CD4-positive, alpha-beta T cell (primary cell): ENCODE results near the gene NHS. TPM values are rescaled to one million over a fixed set of nuclear protein-coding genes. Genes with fewer than 3 reads are reported as not detected.

Experiments
- ATAC-seq: fragments of 200-7000 bp; cut with Tn5 transposase; one replicate; pipeline ENCODE4 v1.10.0; 2022; ENCODE audit warnings: mild to moderate bottlenecking; ENCODE audit not compliant: poor library complexity
- CTCF ChIA-PET: fragments of 350-600 bp; sonication (Branson Sonifier 250); formaldehyde crosslinking; loops from one replicate; lab custom pipeline; 2021; ENCODE audit warnings: antibody characterized with exemption, inconsistent platforms; lab: Charles Lee
- POLR2A ChIA-PET: fragments of 350-600 bp; sonication (Branson Sonifier 250); formaldehyde crosslinking; loops from one replicate; lab custom pipeline; 2021; ENCODE audit warnings: antibody characterized with exemption, inconsistent platforms; lab: Charles Lee
- DNase-seq, 14 experiments: peaks; one replicate each; pipeline ENCODE4 v3.0.0-alpha.2; 2013 to 2020; ENCODE audit warnings: mixed read lengths in 2 of 14
- H3K27ac ChIP-seq, 2 donors: one replicate each; pipeline versions ENCODE4 v1.5.1 to v1.7.0; 2013; ENCODE audit warnings: low read length in 2 of 2, low read depth in 1 of 2, mild to moderate bottlenecking in 1 of 2
- H3K27me3 ChIP-seq, 2 experiments: 1 replicate in 1 of 2; 2 replicates in 1 of 2; pipeline versions ENCODE4 v1.6.1 to v1.7.0; 2013; ENCODE audit warnings: low read length in 2 of 2, control low read depth in 1 of 2, mild to moderate bottlenecking in 1 of 2, moderate library complexity in 1 of 2; ENCODE audit not compliant: insufficient read depth in 2 of 2, control insufficient read depth in 1 of 2
- H3K36me3 ChIP-seq: one replicate; pipeline ENCODE4 v1.6.1; 2013; ENCODE audit warnings: low read length, control low read depth; ENCODE audit not compliant: insufficient read depth
- H3K4me1 ChIP-seq: one replicate; pipeline ENCODE4 v1.6.1; 2013; ENCODE audit warnings: low read length, control low read depth; ENCODE audit not compliant: insufficient read depth
- H3K4me3 ChIP-seq: one replicate; pipeline ENCODE4 v1.5.1; 2013; ENCODE audit warnings: mild to moderate bottlenecking, low read length, moderate library complexity
- H3K9me3 ChIP-seq, 2 experiments: 1 replicate in 1 of 2; 2 replicates in 1 of 2; pipeline versions ENCODE4 v1.6.1 to v1.7.0; 2013; ENCODE audit warnings: low read length in 2 of 2, mild to moderate bottlenecking in 2 of 2, control low read depth in 1 of 2, moderate library complexity in 1 of 2; ENCODE audit not compliant: control insufficient read depth in 1 of 2, insufficient read depth in 1 of 2
- H3K27ac Mint-ChIP-seq: one replicate; pipeline ENCODE4 v1.8.0; 2020; ENCODE audit warnings: mixed read lengths
- H3K27me3 Mint-ChIP-seq: one replicate; pipeline ENCODE4 v1.8.0; 2021; ENCODE audit warnings: mixed read lengths
- H3K36me3 Mint-ChIP-seq: one replicate; pipeline ENCODE4 v1.8.0; 2021; ENCODE audit warnings: low read depth, mixed read lengths
- H3K4me1 Mint-ChIP-seq: one replicate; pipeline ENCODE4 v1.8.0; 2021; ENCODE audit warnings: low read depth, mixed read lengths
- H3K4me3 Mint-ChIP-seq: one replicate; pipeline ENCODE4 v1.8.0; 2020; ENCODE audit warnings: mild to moderate bottlenecking, mixed read lengths
- H3K9me3 Mint-ChIP-seq: one replicate; pipeline ENCODE4 v1.8.0; 2020; ENCODE audit warnings: mixed read lengths
- intact Hi-C, 2 experiments: fragments of 100-400 bp; cut with DNase I in 1 of 2; cut with micrococcal nuclease in 1 of 2; formaldehyde crosslinking; loops; one replicate each; pipeline versions ENCODE4 v1.15.1 to v1.9.0; 2023 to 2025; cut with DNase I, micrococcal nuclease
- total RNA-seq, 174 experiments: library from RNA in 2 of 174; stranded (reverse) in 2 of 174; gene quantifications; one replicate each; pipeline ENCODE4 v1.2.3 and lab custom pipeline; 2021 to 2026
- TF ChIP-seq, protein P1 (sequence below): fragments of 200-600 bp; IDR thresholded peaks from one replicate; pipeline ENCODE4 v1.8.0; 2022; ENCODE audit warnings: antibody characterized with exemption, mild to moderate bottlenecking

Gene NHS
- total RNA-seq, 2 experiments from 2014 or later: 0.36 to 0.53 TPM

GRCh38 chrX:17553469-17553868 lies 178.5 kb downstream of the NHS start:
- ATAC-seq (no peak), DNase-seq (no peak)
- no peak overlapping the region for H3K27ac Mint-ChIP-seq
- Histone ChIP-seq H3K27ac (no peak overlapping the region), H3K27me3 (no peaks in the 10 kb centered on the region), H3K9me3 (no peaks in the 10 kb centered on the region), H3K36me3 (no peaks in the 10 kb centered on the region), H3K4me1 (no peaks in the 10 kb centered on the region), H3K4me3 (no peak overlapping the region)
- POLR2A ChIA-PET: no interaction called here
- TF ChIP-seq, protein P1, sequence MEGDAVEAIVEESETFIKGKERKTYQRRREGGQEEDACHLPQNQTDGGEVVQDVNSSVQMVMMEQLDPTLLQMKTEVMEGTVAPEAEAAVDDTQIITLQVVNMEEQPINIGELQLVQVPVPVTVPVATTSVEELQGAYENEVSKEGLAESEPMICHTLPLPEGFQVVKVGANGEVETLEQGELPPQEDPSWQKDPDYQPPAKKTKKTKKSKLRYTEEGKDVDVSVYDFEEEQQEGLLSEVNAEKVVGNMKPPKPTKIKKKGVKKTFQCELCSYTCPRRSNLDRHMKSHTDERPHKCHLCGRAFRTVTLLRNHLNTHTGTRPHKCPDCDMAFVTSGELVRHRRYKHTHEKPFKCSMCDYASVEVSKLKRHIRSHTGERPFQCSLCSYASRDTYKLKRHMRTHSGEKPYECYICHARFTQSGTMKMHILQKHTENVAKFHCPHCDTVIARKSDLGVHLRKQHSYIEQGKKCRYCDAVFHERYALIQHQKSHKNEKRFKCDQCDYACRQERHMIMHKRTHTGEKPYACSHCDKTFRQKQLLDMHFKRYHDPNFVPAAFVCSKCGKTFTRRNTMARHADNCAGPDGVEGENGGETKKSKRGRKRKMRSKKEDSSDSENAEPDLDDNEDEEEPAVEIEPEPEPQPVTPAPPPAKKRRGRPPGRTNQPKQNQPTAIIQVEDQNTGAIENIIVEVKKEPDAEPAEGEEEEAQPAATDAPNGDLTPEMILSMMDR: no peak
- H3K27me3 Mint-ChIP-seq: no peaks in the 10 kb centered on the region
- H3K9me3 Mint-ChIP-seq: no peaks in the 10 kb centered on the region
- CTCF ChIA-PET: no interaction called here
- no peak overlapping the region for H3K4me3 Mint-ChIP-seq
- H3K36me3 Mint-ChIP-seq: no peaks in the 10 kb centered on the region
- intact Hi-C loops: no loop called here
- no peaks in the 10 kb centered on the region for H3K4me1 Mint-ChIP-seq

DNA sequence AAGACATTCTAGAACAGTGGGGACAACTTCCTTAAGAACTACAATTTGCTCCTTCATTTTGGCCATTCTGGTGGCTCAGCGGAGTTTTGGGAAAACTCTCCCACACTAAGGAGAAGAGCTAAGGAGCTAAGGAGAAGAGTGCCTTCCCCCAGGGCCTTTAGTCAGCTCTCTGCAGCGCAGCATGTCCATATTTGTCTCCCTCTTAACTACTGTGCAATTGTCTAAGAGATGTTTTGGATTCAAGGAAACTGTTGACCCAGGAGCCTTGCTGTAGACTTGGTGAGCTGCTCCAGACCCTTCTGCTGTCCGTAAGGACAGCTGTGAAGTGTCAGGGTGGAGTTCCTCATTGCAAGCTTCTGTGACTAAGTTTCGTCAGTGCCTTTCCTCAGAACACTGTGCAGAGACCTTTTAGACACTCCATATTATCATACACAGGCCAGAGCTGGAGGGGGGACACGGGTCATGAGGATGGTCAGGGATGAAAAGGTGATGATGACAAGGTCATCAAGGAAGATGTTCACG lies 179.0 kb downstream of the NHS start:
- H3K27me3 ChIP-seq: no peaks in the 10 kb centered on the region
- intact Hi-C loops: no loop called here
- ChIA-PET POLR2A (no interaction called here), CTCF (no interaction called here)
- Mint-ChIP-seq H3K27ac (no peak overlapping the region), H3K27me3 (no peaks in the 10 kb centered on the region), H3K36me3 (no peaks in the 10 kb centered on the region), H3K4me1 (no peaks in the 10 kb centered on the region), H3K9me3 (no peaks in the 10 kb centered on the region), H3K4me3 (no peak overlapping the region)
- ATAC-seq: no peak
- no peak overlapping the region for H3K27ac ChIP-seq
- H3K36me3 ChIP-seq: no peaks in the 10 kb centered on the region
- TF ChIP-seq, protein P1: no peak
- no peaks in the 10 kb centered on the region for H3K9me3 ChIP-seq
- no peak for DNase-seq
- H3K4me1 ChIP-seq: no peaks in the 10 kb centered on the region
- no peak overlapping the region for H3K4me3 ChIP-seq

DNA sequence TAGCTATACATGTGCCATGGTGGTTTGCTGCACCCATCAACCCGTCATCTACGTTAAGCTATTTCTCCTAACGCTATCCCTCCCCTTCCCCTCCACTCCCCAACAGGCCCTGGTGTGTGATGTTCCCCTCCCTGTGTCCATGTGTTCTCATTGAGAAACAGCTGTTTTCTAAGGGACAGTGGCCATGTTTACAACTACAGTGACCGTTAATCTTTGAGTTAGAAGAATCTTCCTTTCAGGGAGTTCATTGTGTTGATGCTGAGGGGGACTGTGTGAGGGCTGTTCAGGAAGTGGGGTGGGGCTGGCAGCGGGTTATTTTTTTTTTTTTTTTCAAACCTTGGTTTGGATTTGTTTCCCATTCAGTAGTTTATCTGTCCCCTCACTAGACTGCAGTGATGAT lies 179.9 kb downstream of the NHS start:
- POLR2A ChIA-PET: no interaction called here
- TF ChIP-seq, protein P1: no peak
- H3K4me1 ChIP-seq: no peaks in the 10 kb centered on the region
- intact Hi-C loops: no loop called here
- no peak for ATAC-seq
- no peak for DNase-seq
- Mint-ChIP-seq H3K9me3 (no peaks in the 10 kb centered on the region), H3K27ac (no peak overlapping the region), H3K4me3 (no peak overlapping the region), H3K4me1 (no peaks in the 10 kb centered on the region), H3K36me3 (no peaks in the 10 kb centered on the region), H3K27me3 (no peaks in the 10 kb centered on the region)
- no peaks in the 10 kb centered on the region for H3K9me3 ChIP-seq
- H3K27ac ChIP-seq: no peak overlapping the region
- H3K27me3 ChIP-seq: no peaks in the 10 kb centered on the region
- CTCF ChIA-PET: no interaction called here
- H3K4me3 ChIP-seq: no peak overlapping the region
- H3K36me3 ChIP-seq: no peaks in the 10 kb centered on the region
